Spleen (tissue), 11 donors: Measurements from ENCODE around the gene RSBN1L. TPM values are rescaled to one million over a fixed set of nuclear protein-coding genes. Genes with fewer than 3 reads are reported as not detected.
"Not testable (repeated sequence)": the region's sequence is repeated elsewhere in the genome, so short reads cannot be mapped to it uniquely, and the experiment has no call there.

Experiments
- DNase-seq: peaks from one replicate; pipeline ENCODE4 v3.0.0-alpha.2; 2020
- H3K27ac ChIP-seq, 8 donors: fragments of 200-600 bp; sonication (generic) in 7 of 8; 1 replicate in 4 of 8; 2 replicates in 4 of 8; pipeline versions ENCODE4 v1.5.0 to v1.8.0; 2016 to 2021; ENCODE audit warnings: inconsistent platforms in 4 of 8, mild to moderate bottlenecking in 4 of 8, moderate library complexity in 1 of 8
- H3K27me3 ChIP-seq, 7 donors: fragments of 200-600 bp; sonication (generic) in 6 of 7; replicated peaks in 1 of 7; 1 replicate in 4 of 7; 2 replicates in 3 of 7; pipeline versions ENCODE4 v1.5.0 to v1.8.0; 2016 to 2021; ENCODE audit warnings: inconsistent platforms in 3 of 7, mild to moderate bottlenecking in 1 of 7
- H3K36me3 ChIP-seq, 6 donors: fragments of 200-600 bp; sonication (generic) in 5 of 6; 1 replicate in 4 of 6; 2 replicates in 2 of 6; pipeline versions ENCODE4 v1.5.0 to v1.8.0; 2016 to 2021; ENCODE audit warnings: inconsistent platforms in 2 of 6
- H3K4me1 ChIP-seq, 6 donors: fragments of 200-600 bp; sonication (generic) in 5 of 6; 1 replicate in 3 of 6; 2 replicates in 3 of 6; pipeline versions ENCODE4 v1.5.0 to v1.8.0; 2016 to 2021; ENCODE audit warnings: inconsistent platforms in 3 of 6
- H3K4me3 ChIP-seq, 8 donors: fragments of 200-600 bp; sonication (generic) in 7 of 8; 1 replicate in 4 of 8; 2 replicates in 4 of 8; pipeline versions ENCODE4 v1.5.0 to v1.8.0; 2016 to 2021; ENCODE audit warnings: inconsistent platforms in 4 of 8, mild to moderate bottlenecking in 4 of 8, moderate library complexity in 2 of 8
- H3K9me3 ChIP-seq, 8 donors: fragments of 200-600 bp; sonication (generic) in 7 of 8; 1 replicate in 4 of 8; 2 replicates in 4 of 8; pipeline versions ENCODE4 v1.5.0 to v1.8.0; 2016 to 2021; ENCODE audit warnings: inconsistent platforms in 4 of 8
- CTCF ChIP-seq, 11 experiments: fragments of 200-600 bp in 7 of 11; fragments of 450-650 bp in 4 of 11; sonication (generic) in 4 of 11; IDR thresholded peaks in 8 of 11; conservative IDR thresholded peaks in 3 of 11; 1 replicate in 7 of 11; 2 replicates in 4 of 11; pipeline versions ENCODE4 v1.4.0 to v1.8.0; 2016 to 2021; ENCODE audit warnings: antibody characterized with exemption in 11 of 11, inconsistent platforms in 4 of 11, mild to moderate bottlenecking in 1 of 11
- POLR2A ChIP-seq, 3 donors: fragments of 450-650 bp; IDR thresholded peaks; one replicate each; pipeline ENCODE4 v1.5.1; 2017; ENCODE audit warnings: antibody characterized with exemption in 3 of 3, mild to moderate bottlenecking in 1 of 3
- POLR2AphosphoS5 ChIP-seq, 3 donors: sonication (generic); formaldehyde crosslinking; IDR thresholded peaks; one replicate each; pipeline ENCODE4 v1.5.1; 2017; ENCODE audit warnings: antibody characterized with exemption in 3 of 3
- WGBS, 5 donors: extraction: QIAGEN DNeasy Blood & Tissue Kit in 3 of 5; methylation state at CpG; one replicate each; pipeline versions ENCODE4 v1.1.5 to v1.1.7; 2013 to 2018; 5-methylcytosine and 5-hydroxymethylcytosine counted together
- intact Hi-C: fragments of 100-400 bp; cut with DNase I; formaldehyde crosslinking; loops from one replicate; pipeline ENCODE4 v1.15.0; 2023; ENCODE audit warnings: low total_unique reads
- polyA plus RNA-seq, 3 donors: library from polyadenylated mRNA; stranded (reverse); fragments of 200-250 nt; gene quantifications; one replicate each; pipeline ENCODE4 v1.2.1, GENCODE V29; 2013
- total RNA-seq, 7 donors: library from RNA; depleted of rRNA in 3 of 7; stranded (reverse); fragments of >200 nt in 3 of 7; fragmentation: NEBNext Ultra II Directional in 4 of 7; extraction: Animal tissue kit (Norgen Biotek cat#: 25700) in 4 of 7; gene quantifications; one replicate each; pipeline versions ENCODE4 v1.1.0 to v1.2.1, GENCODE V29; 2016 to 2021
- donor health status: healthy with polysubstance abuse.
- donor health status: DM: no; HTN: no; CAD: no; lungs with moderate emphysema.
- donor health status: DM: no; HTN: no; CAD: no.
- donor health status: Bipolar disorder and iron deficiency.
- donor health status: healthy.
- donor health status: DM: no; HTN: no; CAD: no.
- donor health status: DM: yes; HTN: yes; CAD: no.

Gene RSBN1L
- total and polyA plus RNA-seq, 10 donors = 9.4 to 32.5 (median 27.5) TPM

- Histone ChIP-seq H3K4me3 (no peak overlapping the region), H3K4me1 (peaks cover 3 to 90% (median 26%) of the 10 kb centered on the region in 6 donors), H3K36me3 (peaks cover 0 to 42% (median 9%) of the 10 kb centered on the region in 6 donors), H3K9me3 (no peaks in the 10 kb centered on the region), H3K27ac (no peak overlapping the region), H3K27me3 (no peaks in the 10 kb centered on the region)
- TF ChIP-seq POLR2A (IDR thresholded peaks at IDR 0.05) = no peak
- no peak for TF ChIP-seq POLR2AphosphoS5 (IDR thresholded peaks at IDR 0.05)
- TF ChIP-seq CTCF (IDR thresholded peaks at IDR 0.05 in 8 of 11, conservative IDR thresholded peaks at IDR 0.05 in 3 of 11) = no peak
- intact Hi-C loops = no loop called here
- no peak for DNase-seq
- 88 to 93% (median 90%) methylated on average over 3 of the region's 3 CpGs for WGBS, 5 donors
Observed at GRCh38 chr7:77710861-77711260, 14.6 kb downstream of the RSBN1L start.

GRCh38 chr7:77714195-77714594, 17.9 kb downstream of the RSBN1L start:
- Histone ChIP-seq H3K9me3 (no peaks in the 10 kb centered on the region), H3K4me3 (no peak overlapping the region), H3K4me1 (peaks cover 2 to 88% (median 25%) of the 10 kb centered on the region in 6 donors), H3K36me3 (peaks cover 0 to 29% (median 6%) of the 10 kb centered on the region in 6 donors), H3K27me3 (no peaks in the 10 kb centered on the region), H3K27ac (no peak overlapping the region)
- WGBS, 5 donors = 68 to 87% (median 76%) methylated on average over 2 of the region's 2 CpGs
- TF ChIP-seq CTCF (IDR thresholded peaks at IDR 0.05 in 8 of 11, conservative IDR thresholded peaks at IDR 0.05 in 3 of 11) (no peak), POLR2AphosphoS5 (IDR thresholded peaks at IDR 0.05) (no peak), POLR2A (IDR thresholded peaks at IDR 0.05) (no peak)
- DNase-seq = no peak
- intact Hi-C loops = no loop called here

- H3K27ac ChIP-seq, intact Hi-C loops: not testable (repeated sequence)
- peaks cover 0 to 29% (median 6%) of the 10 kb centered on the region in 6 donors for H3K36me3 ChIP-seq
Observed at GRCh38 chr7:77714931-77715330, 18.7 kb downstream of the RSBN1L start.

GRCh38 chr7:77716804-77717203, 20.5 kb downstream of the RSBN1L start:
- 95 to 100% (median 96%) methylated on average over 3 of the region's 3 CpGs for WGBS, 5 donors
- no peak for DNase-seq
- no peak overlapping the region for H3K4me3 ChIP-seq
- no peaks in the 10 kb centered on the region for H3K9me3 ChIP-seq
- no peak overlapping the region for H3K27ac ChIP-seq
- TF ChIP-seq POLR2AphosphoS5 (IDR thresholded peaks at IDR 0.05) (no peak), CTCF (IDR thresholded peaks at IDR 0.05 in 8 of 11, conservative IDR thresholded peaks at IDR 0.05 in 3 of 11) (no peak), POLR2A (IDR thresholded peaks at IDR 0.05) (no peak)
- H3K27me3 ChIP-seq = no peaks in the 10 kb centered on the region
- H3K36me3 ChIP-seq = peaks cover 0 to 13% (median under 1%) of the 10 kb centered on the region in 6 donors
- peaks cover 3 to 92% (median 36%) of the 10 kb centered on the region in 6 donors for H3K4me1 ChIP-seq
- intact Hi-C loops = no loop called here

More at GRCh38 chr7:77714931-77715330, 18.7 kb downstream of the RSBN1L start:
- H3K9me3 ChIP-seq, DNase-seq, H3K27me3 ChIP-seq, H3K4me3 ChIP-seq: not testable (repeated sequence)
- H3K4me1 ChIP-seq = peaks cover 2 to 88% (median 24%) of the 10 kb centered on the region in 6 donors

- H3K36me3 ChIP-seq, H3K9me3 ChIP-seq, H3K27me3 ChIP-seq, DNase-seq, H3K4me3 ChIP-seq, intact Hi-C loops, H3K27ac ChIP-seq: not testable (repeated sequence)
- WGBS, 5 donors = 94 to 97% (median 96%) methylated on average over 5 of the region's 5 CpGs
- TF ChIP-seq POLR2AphosphoS5 (IDR thresholded peaks at IDR 0.05) = peak in 1 of 3 donors; percentile 17
- H3K4me1 ChIP-seq = peaks cover 4 to 92% (median 38%) of the 10 kb centered on the region in 6 donors
Observed at GRCh38 chr7:77717566-77717965, 21.3 kb downstream of the RSBN1L start.
